ENCODE results near the gene SNAP91. TPM values are rescaled to one million over a fixed set of nuclear protein-coding genes. Genes with fewer than 3 reads are reported as not detected.
"Not testable (repeated sequence)": the region's sequence is repeated elsewhere in the genome, so short reads cannot be mapped to it uniquely, and the experiment has no call there.

SNAP91 gene
- total RNA-seq = not detected in 2 replicates

GRCh38 chr6:83708970-83709747, at the start of gene SNAP91:
Gene SNAP91 (minus strand): TSS chr6:83709101. CDS start chr6:83707927, 1,174 bp downstream.
- no peak for TF ChIP-seq CTCF (conservative IDR thresholded peaks at IDR 0.05; ENCODE audit: low read depth, low read length)
- peak within 1 kb of the TSS; percentile 48 for H3K4me3 ChIP-seq (ENCODE audit: low read depth, low read length)
- no peak for DNase-seq (ENCODE audit: low read depth)

GRCh38 chr6:83758533-83758932, 49.6 kb upstream of the SNAP91 start:
- DNase-seq (ENCODE audit: low read depth) = no peak
- TF ChIP-seq CTCF (conservative IDR thresholded peaks at IDR 0.05; ENCODE audit: low read depth, low read length) = no peak
- H3K4me3 ChIP-seq (ENCODE audit: low read depth, low read length) = no peak overlapping the region

- no peak for DNase-seq (ENCODE audit: low read depth)
- no peak for TF ChIP-seq CTCF (conservative IDR thresholded peaks at IDR 0.05; ENCODE audit: low read depth, low read length)
- no peak overlapping the region for H3K4me3 ChIP-seq (ENCODE audit: low read depth, low read length)
Observed at GRCh38 chr6:83757021-83757420, 48.1 kb upstream of the SNAP91 start.

GRCh38 chr6:83756565-83756964, 47.7 kb upstream of the SNAP91 start:
- no peak for DNase-seq (ENCODE audit: low read depth)
- no peak for TF ChIP-seq CTCF (conservative IDR thresholded peaks at IDR 0.05; ENCODE audit: low read depth, low read length)
- H3K4me3 ChIP-seq (ENCODE audit: low read depth, low read length) = no peak overlapping the region

- not testable (repeated sequence) for H3K4me3 ChIP-seq (ENCODE audit: low read depth, low read length); DNase-seq (ENCODE audit: low read depth)
Observed at GRCh38 chr6:83752375-83752774, 43.5 kb upstream of the SNAP91 start.

- no peak for TF ChIP-seq CTCF (conservative IDR thresholded peaks at IDR 0.05; ENCODE audit: low read depth, low read length)
- H3K4me3 ChIP-seq (ENCODE audit: low read depth, low read length) = no peak overlapping the region
- DNase-seq (ENCODE audit: low read depth) = no peak
Observed at GRCh38 chr6:83741089-83741488, 32.2 kb upstream of the SNAP91 start.

- no peak overlapping the region for H3K4me3 ChIP-seq (ENCODE audit: low read depth, low read length)
- no peak for TF ChIP-seq CTCF (conservative IDR thresholded peaks at IDR 0.05; ENCODE audit: low read depth, low read length)
- no peak for DNase-seq (ENCODE audit: low read depth)
Observed at GRCh38 chr6:83735461-83735860, 26.6 kb upstream of the SNAP91 start.

All from epithelial cell of proximal tubule (primary cell).